Ovary (tissue), 9 donors: ENCODE measurements around the gene SKAP2. TPM values are rescaled to one million over a fixed set of nuclear protein-coding genes. Genes with fewer than 3 reads are reported as not detected.

Experiments
- DNase-seq, 5 donors: peaks; one replicate each; pipeline ENCODE4 v3.0.0-alpha.2; 2019 to 2020
- H3K27ac ChIP-seq, 2 donors: fragments of 200-600 bp; one replicate each; pipeline versions ENCODE4 v1.5.1 to v1.8.0; 2019 to 2022
- H3K27me3 ChIP-seq: fragments of 200-600 bp; one replicate; pipeline ENCODE4 v1.8.0; 2022
- H3K36me3 ChIP-seq: fragments of 200-600 bp; sonication (generic); one replicate; pipeline ENCODE4 v1.5.1; 2019
- H3K4me1 ChIP-seq: one replicate; pipeline ENCODE4 v1.8.1; 2013; ENCODE audit warnings: mild to moderate bottlenecking, moderate library complexity; ENCODE audit not compliant: insufficient read depth
- H3K4me3 ChIP-seq: fragments of 200-600 bp; sonication (generic); one replicate; pipeline ENCODE4 v1.5.1; 2017
- H3K9me3 ChIP-seq, 2 donors: fragments of 200-600 bp in 1 of 2; sonication (generic) in 1 of 2; one replicate each; pipeline versions ENCODE4 v1.5.1 to v1.8.1; 2013 to 2019; ENCODE audit warnings: mild to moderate bottlenecking in 1 of 2, moderate library complexity in 1 of 2
- CTCF ChIP-seq, 3 donors: fragments of 450-650 bp in 2 of 3; fragments of 200-600 bp in 1 of 3; IDR thresholded peaks; one replicate each; pipeline versions ENCODE4 v1.5.1 to v1.8.0; 2016 to 2022; ENCODE audit warnings: antibody characterized with exemption in 3 of 3, mild to moderate bottlenecking in 1 of 3
- EP300 ChIP-seq: sonication (generic); formaldehyde crosslinking; IDR thresholded peaks from one replicate; pipeline ENCODE4 v1.6.1; 2017; ENCODE audit warnings: antibody characterized with exemption
- POLR2A ChIP-seq: fragments of 450-650 bp; IDR thresholded peaks from one replicate; pipeline ENCODE4 v1.6.1; 2017; ENCODE audit warnings: antibody characterized with exemption, mild to moderate bottlenecking, moderate library complexity
- WGBS, 3 donors: extraction: QIAGEN DNeasy Blood & Tissue Kit in 1 of 3; methylation state at CpG; one replicate each; pipeline versions ENCODE4 v1.1.5 to v1.1.7; 2013 to 2017; 5-methylcytosine and 5-hydroxymethylcytosine counted together
- intact Hi-C, 4 donors: fragments of 100-400 bp; cut with DNase I; formaldehyde crosslinking; loops; one replicate each; pipeline versions ENCODE4 v1.11.0 to v1.15.1; 2022 to 2023
- polyA plus RNA-seq, 2 donors: library from polyadenylated mRNA; stranded (reverse); fragments of 200-250 nt in 1 of 2; fragments of 350-450 nt in 1 of 2; fragmentation: Illumina TruSeq in 1 of 2; extraction: RNeasy Lipid Tissue Mini Kit (QIAGEN cat#74804) in 1 of 2; gene quantifications; one replicate each; pipeline ENCODE4 v1.2.3, GENCODE V29; 2013 to 2014
- total RNA-seq, 7 donors: library from RNA; depleted of rRNA in 2 of 7; stranded (reverse); fragments of >200 nt in 2 of 7; fragmentation: NEBNext Ultra II Directional in 3 of 7; extraction: Animal tissue kit (Norgen Biotek cat#: 25700) in 3 of 7; gene quantifications; one replicate each; pipeline versions ENCODE4 v1.1.0 to v1.2.4, GENCODE V29; 2016 to 2023
- donor health status: DM: no; HTN: no; CAD: no; lungs with moderate emphysema.
- donor health status: DM: no; HTN: no; CAD: no.
- donor health status: Bipolar disorder and iron deficiency.
- donor health status: DM: yes; HTN: yes; CAD: no.
- donor health status: DM: no; HTN: no; CAD: no.
- donor health status: DM: yes; HTN: yes; CAD: no.

The SKAP2 gene
- total and polyA plus RNA-seq, 9 donors: 8.6 to 40.8 (median 20.0) TPM

GRCh38 chr7:26794541-26794940 lies 69.8 kb downstream of the SKAP2 start:
- no peak for DNase-seq
- no peaks in the 10 kb centered on the region for H3K4me1 ChIP-seq
- TF ChIP-seq POLR2A: no peak
- no peak for TF ChIP-seq EP300
- no peak for TF ChIP-seq CTCF (IDR thresholded peaks at IDR 0.05)
- no peaks in the 10 kb centered on the region for H3K36me3 ChIP-seq
- H3K4me3 ChIP-seq: no peak overlapping the region
- intact Hi-C loops: no loop called here
- no peaks in the 10 kb centered on the region for H3K9me3 ChIP-seq
- H3K27ac ChIP-seq: no peak overlapping the region
- WGBS, 3 donors: 89 to 94% (median 93%) methylated on average over 2 of the region's 2 CpGs
- no peaks in the 10 kb centered on the region for H3K27me3 ChIP-seq

- H3K9me3 ChIP-seq: no peaks in the 10 kb centered on the region
- no peaks in the 10 kb centered on the region for H3K36me3 ChIP-seq
- no peak for DNase-seq
- no peaks in the 10 kb centered on the region for H3K27me3 ChIP-seq
- intact Hi-C loops: no loop called here
- H3K4me1 ChIP-seq: no peaks in the 10 kb centered on the region
- no peak overlapping the region for H3K27ac ChIP-seq
- TF ChIP-seq CTCF (IDR thresholded peaks at IDR 0.05) (no peak), POLR2A (no peak), EP300 (no peak)
- no peak overlapping the region for H3K4me3 ChIP-seq
Observed at GRCh38 chr7:26792576-26792975, 71.8 kb downstream of the SKAP2 start.

- Histone ChIP-seq H3K9me3 (no peaks in the 10 kb centered on the region), H3K4me1 (no peaks in the 10 kb centered on the region), H3K27ac (no peak overlapping the region), H3K36me3 (no peaks in the 10 kb centered on the region), H3K4me3 (no peak overlapping the region), H3K27me3 (no peaks in the 10 kb centered on the region)
- intact Hi-C loops: no loop called here
- DNase-seq: no peak
- TF ChIP-seq EP300: no peak
- TF ChIP-seq CTCF (IDR thresholded peaks at IDR 0.05): no peak
- no peak for TF ChIP-seq POLR2A
Observed at GRCh38 chr7:26792006-26792405, 72.4 kb downstream of the SKAP2 start.

- TF ChIP-seq EP300 (no peak), POLR2A (no peak), CTCF (IDR thresholded peaks at IDR 0.05) (no peak)
- Histone ChIP-seq H3K27me3 (no peaks in the 10 kb centered on the region), H3K4me3 (no peak overlapping the region), H3K36me3 (no peaks in the 10 kb centered on the region), H3K4me1 (no peaks in the 10 kb centered on the region), H3K9me3 (no peaks in the 10 kb centered on the region), H3K27ac (no peak overlapping the region)
- no peak for DNase-seq
- intact Hi-C loops: no loop called here
- WGBS, 3 donors: 91 to 92% (median 91%) methylated on average over 5 of the region's 5 CpGs
Observed at GRCh38 chr7:26789481-26790184, 74.8 kb downstream of the SKAP2 start.
